ENCODE measurements around the gene EPN2. TPM values are rescaled to one million over a fixed set of nuclear protein-coding genes. Genes with fewer than 3 reads are reported as not detected.

EPN2 gene
- polyA plus RNA-seq, 3 donors = 0.93 TPM; not detected in 2

- Mint-ChIP-seq H3K4me1 (peaks cover 13% of the 10 kb centered on the region), H3K27ac (no peak overlapping the region), H3K9me3 (no peaks in the 10 kb centered on the region), H3K36me3 (no peaks in the 10 kb centered on the region), H3K4me3 (peak overlapping the region in 1 of 2 donors; percentile 24), H3K27me3 (ENCODE audit: low read depth in 3 of 3) (peaks cover 26 to 44% (median 33%) of the 10 kb centered on the region in 3 donors)
- H3K9me3 ChIP-seq (replicated peaks in 1 of 2; ENCODE audit: control insufficient read depth in 1 of 2, insufficient read depth in 1 of 2, low read length in 2 of 2) = no peaks in the 10 kb centered on the region
- DNase-seq = no peak
- H3K4me3 ChIP-seq (replicated peaks in 1 of 3; ENCODE audit: low read depth in 2 of 3, low read length in 3 of 3) = no peak overlapping the region
- H3K4me2 ChIP-seq (replicated peaks; ENCODE audit: extremely low read depth, low read length, poor library complexity, severe bottlenecking) = no peak overlapping the region
- H3K79me2 ChIP-seq (ENCODE audit: insufficient read depth, low read length) = no peaks in the 10 kb centered on the region
- H3K4me1 ChIP-seq (ENCODE audit: control insufficient read depth in 1 of 2, insufficient read depth in 2 of 2, low read length in 2 of 2) = peaks cover 10 to 13% of the 10 kb centered on the region in 2 donors
- no peak overlapping the region for H2AFZ ChIP-seq (ENCODE audit: insufficient read depth, low read depth, low read length, poor library complexity, severe bottlenecking)
- H3K27me3 ChIP-seq (ENCODE audit: control insufficient read depth in 2 of 2, insufficient read depth in 2 of 2, low read length in 2 of 2) = peaks cover 0 to 29% of the 10 kb centered on the region in 2 donors
- WGBS (ENCODE audit: insufficient coverage) = 97% methylated on average over 3 of the region's 5 CpGs
- H3K9ac ChIP-seq (ENCODE audit: insufficient read depth, low read length, poor library complexity, severe bottlenecking) = no peak overlapping the region
- H3K36me3 ChIP-seq (replicated peaks in 1 of 2; ENCODE audit: control insufficient read depth in 1 of 2, insufficient read depth in 2 of 2, low read length in 2 of 2) = no peaks in the 10 kb centered on the region
- TF ChIP-seq CTCF (IDR thresholded peaks at IDR 0.05) = no peak
- intact Hi-C loops (cut with micrococcal nuclease) = loop anchor here (5.0 to 10.0 kb wide), 3 partner anchors 55 to 407 kb away; partner anchors contain the start of genes ALDH3A2 (in 2 of the 2) and RNF112 (in 1 of the 2)
- no peak overlapping the region for H3K27ac ChIP-seq (ENCODE audit: low read depth in 1 of 2, low read length in 2 of 2)
- H4K20me1 ChIP-seq (ENCODE audit: insufficient read depth, low read length) = no peaks in the 10 kb centered on the region
Measured at GRCh38 chr17:19359856-19360255, 122.7 kb downstream of the EPN2 start.

GRCh38 chr17:19360772-19361171, 123.6 kb downstream of the EPN2 start:
- H3K4me2 ChIP-seq (replicated peaks; ENCODE audit: extremely low read depth, low read length, poor library complexity, severe bottlenecking) = no peak overlapping the region
- no peak overlapping the region for H3K4me3 ChIP-seq (replicated peaks in 1 of 3; ENCODE audit: low read depth in 2 of 3, low read length in 3 of 3)
- H4K20me1 ChIP-seq (ENCODE audit: insufficient read depth, low read length) = no peaks in the 10 kb centered on the region
- H3K27me3 ChIP-seq (ENCODE audit: control insufficient read depth in 2 of 2, insufficient read depth in 2 of 2, low read length in 2 of 2) = peaks cover 0 to 29% of the 10 kb centered on the region in 2 donors
- no peak for DNase-seq
- TF ChIP-seq CTCF (IDR thresholded peaks at IDR 0.05) = no peak
- Mint-ChIP-seq H3K27me3 (ENCODE audit: low read depth in 3 of 3) (peaks cover 26 to 48% (median 31%) of the 10 kb centered on the region in 3 donors), H3K36me3 (no peaks in the 10 kb centered on the region), H3K4me1 (peaks cover 13% of the 10 kb centered on the region), H3K4me3 (peak overlapping the region in 1 of 2 donors; percentile 33), H3K27ac (no peak overlapping the region), H3K9me3 (no peaks in the 10 kb centered on the region)
- no peak overlapping the region for H2AFZ ChIP-seq (ENCODE audit: insufficient read depth, low read depth, low read length, poor library complexity, severe bottlenecking)
- no peaks in the 10 kb centered on the region for H3K79me2 ChIP-seq (ENCODE audit: insufficient read depth, low read length)
- intact Hi-C loops (cut with micrococcal nuclease) = loop anchor here (5.0 to 10.0 kb wide), 3 partner anchors 54 to 407 kb away; partner anchors contain the start of genes ALDH3A2 (in 2 of the 2) and RNF112 (in 1 of the 2)
- peaks cover 10 to 13% of the 10 kb centered on the region in 2 donors for H3K4me1 ChIP-seq (ENCODE audit: control insufficient read depth in 1 of 2, insufficient read depth in 2 of 2, low read length in 2 of 2)
- H3K36me3 ChIP-seq (replicated peaks in 1 of 2; ENCODE audit: control insufficient read depth in 1 of 2, insufficient read depth in 2 of 2, low read length in 2 of 2) = no peaks in the 10 kb centered on the region
- 93% methylated on average over 4 of the region's 8 CpGs for WGBS (ENCODE audit: insufficient coverage)
- no peaks in the 10 kb centered on the region for H3K9me3 ChIP-seq (replicated peaks in 1 of 2; ENCODE audit: control insufficient read depth in 1 of 2, insufficient read depth in 1 of 2, low read length in 2 of 2)
- no peak overlapping the region for H3K9ac ChIP-seq (ENCODE audit: insufficient read depth, low read length, poor library complexity, severe bottlenecking)
- H3K27ac ChIP-seq (ENCODE audit: low read depth in 1 of 2, low read length in 2 of 2) = no peak overlapping the region

All from CD14-positive monocyte (primary cell).